BE2C (cell line): Measurements from ENCODE around the gene CAMTA1.

Source experiments
- DNase-seq: peaks from one replicate; pipeline ENCODE4 v3.0.0-alpha.2; 2020
- H3K27me3 ChIP-seq: fragments of 250-450 bp; sonication (Bioruptor Pico); 2 replicates; pipeline ENCODE4 v1.5.1; 2020; ENCODE audit warnings: mild to moderate bottlenecking
- H3K36me3 ChIP-seq: fragments of 250-450 bp; sonication (Bioruptor Pico); 2 replicates; pipeline ENCODE4 v1.5.1; 2020; ENCODE audit warnings: mild to moderate bottlenecking
- H3K4me1 ChIP-seq: fragments of 250-450 bp; sonication (Bioruptor Pico); 2 replicates; pipeline ENCODE4 v1.5.1; 2020
- H3K4me3 ChIP-seq: 2 replicates; pipeline ENCODE4 v1.5.1; 2011; ENCODE audit warnings: low read depth, low read length
- H3K9me3 ChIP-seq: fragments of 250-450 bp; sonication (Bioruptor Pico); 2 replicates; pipeline ENCODE4 v1.5.1; 2020
- CTCF ChIP-seq: IDR thresholded peaks from 2 replicates; pipeline ENCODE4 v1.5.1; 2012; ENCODE audit warnings: mild to moderate bottlenecking, low read depth, low read length

The CAMTA1 gene

GRCh38 chr1:7178741-7179140 is 393.5 kb downstream of the CAMTA1 start:
- H3K9me3 ChIP-seq = no peaks in the 10 kb centered on the region
- H3K36me3 ChIP-seq = no peaks in the 10 kb centered on the region
- no peak for TF ChIP-seq CTCF
- no peaks in the 10 kb centered on the region for H3K4me1 ChIP-seq
- DNase-seq = no peak
- no peak overlapping the region for H3K4me3 ChIP-seq
- no peaks in the 10 kb centered on the region for H3K27me3 ChIP-seq

DNA sequence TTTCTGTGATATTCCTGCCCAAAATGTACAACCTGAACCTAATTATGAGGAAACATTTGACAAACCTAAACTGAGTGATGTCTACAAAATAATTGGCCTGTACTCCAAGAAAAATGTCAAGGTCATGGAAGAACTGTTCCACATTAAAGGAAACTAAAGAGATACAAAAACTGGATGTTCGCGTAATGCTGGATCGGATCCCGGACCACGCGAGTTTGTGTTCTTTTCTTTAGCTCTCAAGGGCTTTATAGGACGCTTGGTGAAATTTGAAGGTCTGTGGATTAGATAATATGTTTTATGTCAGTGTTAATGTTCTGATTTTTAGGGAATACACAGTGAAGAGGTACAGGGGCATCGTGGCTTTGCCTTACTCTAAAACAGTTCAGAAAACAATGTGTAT is 400.5 kb downstream of the CAMTA1 start:
- H3K36me3 ChIP-seq = no peaks in the 10 kb centered on the region
- no peak overlapping the region for H3K4me3 ChIP-seq
- H3K4me1 ChIP-seq = no peaks in the 10 kb centered on the region
- no peaks in the 10 kb centered on the region for H3K27me3 ChIP-seq
- no peak for DNase-seq
- no peaks in the 10 kb centered on the region for H3K9me3 ChIP-seq
- no peak for TF ChIP-seq CTCF

- TF ChIP-seq CTCF = no peak
- Histone ChIP-seq H3K9me3 (no peaks in the 10 kb centered on the region), H3K4me3 (no peak overlapping the region), H3K36me3 (no peaks in the 10 kb centered on the region), H3K27me3 (no peaks in the 10 kb centered on the region), H3K4me1 (no peaks in the 10 kb centered on the region)
- DNase-seq = no peak
Observed at GRCh38 chr1:7186382-7187111, 401.3 kb downstream of the CAMTA1 start.

DNA sequence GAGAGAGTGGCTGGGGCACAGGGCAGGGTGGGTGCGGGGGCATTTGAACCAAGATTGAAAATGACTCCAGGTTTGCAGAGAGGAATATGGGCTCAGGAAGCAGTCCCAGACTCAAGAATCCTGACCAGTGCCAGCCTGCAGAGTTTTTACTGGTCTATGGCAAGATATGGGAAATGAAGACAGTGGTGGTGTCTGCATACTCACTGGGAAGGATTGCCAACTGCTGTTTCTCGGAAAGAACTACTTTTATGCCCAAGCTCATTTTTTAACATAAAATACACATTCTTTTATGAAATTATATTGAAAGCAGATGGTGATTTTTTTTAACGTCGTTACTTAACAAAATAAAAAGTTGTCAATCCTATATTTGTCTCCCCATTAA is 401.8 kb downstream of the CAMTA1 start:
- TF ChIP-seq CTCF = no peak
- Histone ChIP-seq H3K27me3 (no peaks in the 10 kb centered on the region), H3K4me1 (no peaks in the 10 kb centered on the region), H3K36me3 (no peaks in the 10 kb centered on the region), H3K9me3 (no peaks in the 10 kb centered on the region), H3K4me3 (no peak overlapping the region)
- DNase-seq = no peak

DNA sequence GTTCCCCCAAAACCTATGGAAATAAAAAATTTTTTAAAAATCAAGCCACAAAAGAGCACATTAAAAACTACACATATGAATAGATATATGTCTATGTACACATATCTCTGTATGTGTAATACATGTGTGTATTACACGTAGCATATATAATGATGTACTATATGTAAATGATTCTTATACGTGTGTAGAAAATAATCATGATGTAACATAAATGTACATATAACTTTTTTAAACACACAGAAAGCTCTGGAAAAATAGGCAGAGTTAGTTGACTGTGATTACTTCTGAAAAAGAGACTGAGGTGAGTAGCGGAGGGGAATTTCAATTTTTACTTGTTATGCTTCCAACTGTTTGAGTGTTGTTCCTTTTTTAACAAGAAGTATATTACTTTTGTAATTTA is 405.0 kb downstream of the CAMTA1 start:
- Histone ChIP-seq H3K36me3 (no peaks in the 10 kb centered on the region), H3K27me3 (no peaks in the 10 kb centered on the region), H3K4me3 (no peak overlapping the region), H3K4me1 (no peaks in the 10 kb centered on the region), H3K9me3 (no peaks in the 10 kb centered on the region)
- DNase-seq = no peak
- no peak for TF ChIP-seq CTCF

DNA sequence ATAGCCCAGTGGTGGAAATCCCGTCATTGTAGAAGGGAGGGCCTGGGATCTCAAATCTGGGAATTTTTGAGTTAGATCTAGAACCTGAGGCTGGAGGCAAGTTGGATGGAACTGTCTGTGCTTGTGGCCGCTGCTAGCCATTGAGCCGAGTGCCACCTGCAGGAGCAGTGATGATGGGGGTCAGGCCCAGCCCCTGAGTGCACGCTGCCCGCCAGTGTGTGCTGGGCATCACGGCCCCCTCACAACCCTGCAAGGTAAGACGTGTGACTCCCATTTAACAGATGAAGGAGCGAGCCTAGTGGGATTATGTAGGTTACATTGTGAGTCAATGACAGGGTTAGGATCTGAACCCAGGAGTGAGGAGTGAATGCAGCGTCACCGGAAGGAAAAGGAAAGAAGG is 407.2 kb downstream of the CAMTA1 start:
- H3K9me3 ChIP-seq = no peaks in the 10 kb centered on the region
- H3K27me3 ChIP-seq = no peaks in the 10 kb centered on the region
- H3K36me3 ChIP-seq = no peaks in the 10 kb centered on the region
- no peak overlapping the region for H3K4me3 ChIP-seq
- no peaks in the 10 kb centered on the region for H3K4me1 ChIP-seq
- no peak for TF ChIP-seq CTCF
- DNase-seq = no peak
